ENCODE data around the gene NOP14.

DNA sequence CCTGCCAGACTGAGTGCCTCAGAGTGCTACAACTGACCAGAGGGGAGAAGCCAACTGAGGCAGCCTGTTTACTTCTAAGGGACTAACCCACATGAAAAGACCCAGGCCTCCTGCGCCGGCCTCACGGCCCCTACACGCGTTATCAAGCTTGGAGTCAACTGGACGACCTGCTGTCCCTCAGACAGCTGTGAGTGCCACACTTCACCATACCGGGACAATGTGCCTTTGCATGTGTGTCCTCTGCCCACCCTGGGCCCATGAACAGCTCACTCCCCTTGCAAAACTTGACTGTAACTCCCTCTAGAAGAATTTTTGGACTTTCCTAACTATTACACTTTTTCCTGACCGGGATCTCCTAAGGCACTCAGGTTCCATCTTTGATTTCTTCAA, 1.8 kb downstream of the NOP14 start:
- TF ChIP-seq CTCF (conservative IDR thresholded peaks at IDR 0.05; ENCODE audit: low read length) (no peak), EZH2phosphoT487 (IDR thresholded peaks at IDR 0.05; ENCODE audit: borderline replicate concordance) (no peak)

Data from Loucy (cell line).